Measurements from ENCODE around the gene LRRTM4. TPM values are rescaled to one million over a fixed set of nuclear protein-coding genes. Genes with fewer than 3 reads are reported as not detected.

The LRRTM4 gene
- polyA plus RNA-seq (ENCODE audit: insufficient read length) = 0.58 TPM

DNA sequence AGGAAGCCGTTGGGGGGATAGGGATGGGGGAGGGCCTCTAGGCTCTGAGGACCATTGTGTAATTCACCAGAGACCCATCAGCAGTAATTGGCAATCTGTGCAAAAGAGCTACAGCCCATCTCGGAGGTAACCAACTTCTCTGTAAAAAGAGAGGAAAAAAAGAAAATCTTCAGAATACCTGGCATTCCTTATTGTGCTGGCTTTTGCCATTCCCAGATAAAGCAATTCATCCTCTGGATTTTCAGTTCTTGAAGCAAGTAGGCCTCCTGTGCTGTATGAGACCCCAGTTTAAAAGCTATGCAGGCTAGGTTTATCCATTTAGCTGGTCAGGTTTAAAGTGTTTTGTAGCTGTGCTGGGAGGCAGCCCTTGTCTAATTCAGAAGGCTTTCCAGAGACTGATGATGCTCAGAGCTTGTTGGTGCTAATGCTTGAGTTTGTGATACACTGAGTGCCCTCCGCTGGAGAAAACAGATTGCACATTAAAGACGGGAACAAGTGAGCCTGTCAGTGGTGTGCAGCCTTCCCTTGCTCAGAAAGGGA lies at the start of gene LRRTM4:
Gene LRRTM4, minus strand, starts transcription at position 446 of the 540 bp plus-strand sequence.
- no peak for DNase-seq (ENCODE audit: low read depth)

DNA sequence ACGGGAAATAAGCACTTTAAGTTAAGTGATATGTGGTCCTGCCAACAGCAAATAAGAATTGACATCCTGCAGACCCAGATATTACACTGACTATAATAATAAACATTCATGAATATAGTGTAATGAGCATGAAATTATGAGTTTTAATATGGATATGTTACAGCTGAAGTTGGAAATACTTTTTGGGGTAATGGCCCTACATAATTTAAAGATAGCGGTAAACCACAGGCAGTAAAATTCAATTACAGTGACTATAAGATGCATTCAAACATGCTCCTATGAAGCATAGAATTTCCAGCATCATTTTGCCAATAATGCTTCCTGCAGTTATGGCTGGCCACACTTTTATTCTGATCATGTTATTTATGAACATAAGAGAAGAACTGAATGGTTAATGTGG lies 49.4 kb upstream of the LRRTM4 start:
- DNase-seq (ENCODE audit: low read depth) = no peak

DNA sequence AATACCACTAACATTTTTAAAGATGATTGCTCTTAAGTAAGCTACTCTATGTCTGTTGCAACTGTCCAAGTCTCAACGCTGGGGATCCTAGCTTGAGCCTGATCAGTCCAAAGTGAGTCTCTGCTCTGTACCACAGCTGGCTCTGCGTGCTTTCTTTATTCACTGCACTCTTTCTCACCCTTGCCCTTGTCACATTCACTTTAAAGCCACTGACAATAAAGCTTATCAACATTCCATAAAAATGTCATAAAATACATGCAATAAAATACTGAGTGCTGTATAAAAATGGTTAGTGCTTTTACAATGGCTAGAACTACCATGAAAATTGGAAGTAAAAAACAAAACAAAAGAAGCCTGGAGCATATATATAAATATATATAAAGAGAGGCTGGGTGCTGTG lies 45.5 kb upstream of the LRRTM4 start:
- DNase-seq (ENCODE audit: low read depth) = no peak

DNA sequence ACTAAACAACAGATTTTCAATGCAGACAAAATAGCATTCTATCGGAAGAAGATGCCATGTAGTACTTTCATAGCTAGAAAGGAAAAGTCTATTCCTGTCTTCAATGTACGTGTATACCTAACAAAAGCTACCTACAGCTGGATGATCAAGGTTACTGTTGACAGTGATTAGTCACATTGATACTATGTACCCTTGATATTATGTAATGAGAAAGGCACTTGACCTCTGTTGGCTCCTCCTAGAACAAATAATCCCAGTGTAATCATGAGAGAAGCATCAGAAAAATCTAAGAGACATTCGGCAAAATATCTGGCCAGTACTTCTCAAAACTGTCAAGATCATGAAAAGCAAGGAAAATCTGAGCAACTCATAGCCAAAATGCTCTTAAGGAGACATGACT lies 44.4 kb upstream of the LRRTM4 start:
- DNase-seq (ENCODE audit: low read depth) = no peak

DNA sequence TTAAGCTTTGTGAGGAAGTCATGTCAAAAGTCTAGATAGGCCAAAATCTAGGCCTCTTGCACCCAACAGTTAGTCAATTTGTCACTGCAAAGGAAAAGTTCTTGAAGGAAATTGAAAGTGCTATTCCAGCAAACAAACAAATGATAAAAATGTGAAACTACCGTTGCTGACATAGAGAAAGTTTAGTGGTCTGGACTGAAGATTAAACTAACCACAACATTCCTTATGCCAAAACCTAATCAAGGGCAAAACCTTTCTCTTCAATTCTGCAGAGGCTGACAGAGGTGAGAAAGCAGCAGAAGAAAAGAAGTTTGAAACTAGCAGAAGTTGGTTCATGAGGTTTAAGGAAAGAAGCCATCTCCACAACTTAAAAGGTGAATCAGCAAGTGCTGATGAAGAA lies 44.0 kb upstream of the LRRTM4 start:
- DNase-seq (ENCODE audit: low read depth) = no peak

DNA sequence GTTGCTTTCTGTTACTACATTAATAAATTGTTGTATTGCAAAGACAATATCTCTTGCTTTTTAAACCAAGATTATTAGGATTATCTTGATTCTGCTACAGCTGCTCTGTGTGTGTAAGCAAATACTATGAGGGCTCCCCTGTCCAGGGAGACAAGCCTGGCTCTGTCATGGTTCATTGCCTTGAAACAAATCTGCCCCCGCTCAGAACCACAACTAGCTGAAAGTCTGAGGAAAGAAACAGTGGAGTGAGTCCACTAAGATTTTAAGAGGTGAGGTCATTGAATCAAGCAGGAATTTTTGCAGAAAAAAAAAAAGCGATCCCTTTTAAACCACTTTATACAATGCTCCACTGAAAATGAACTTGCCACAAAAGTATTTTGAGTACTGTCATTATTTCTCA lies 30.8 kb upstream of the LRRTM4 start:
- DNase-seq (ENCODE audit: low read depth) = no peak

DNA sequence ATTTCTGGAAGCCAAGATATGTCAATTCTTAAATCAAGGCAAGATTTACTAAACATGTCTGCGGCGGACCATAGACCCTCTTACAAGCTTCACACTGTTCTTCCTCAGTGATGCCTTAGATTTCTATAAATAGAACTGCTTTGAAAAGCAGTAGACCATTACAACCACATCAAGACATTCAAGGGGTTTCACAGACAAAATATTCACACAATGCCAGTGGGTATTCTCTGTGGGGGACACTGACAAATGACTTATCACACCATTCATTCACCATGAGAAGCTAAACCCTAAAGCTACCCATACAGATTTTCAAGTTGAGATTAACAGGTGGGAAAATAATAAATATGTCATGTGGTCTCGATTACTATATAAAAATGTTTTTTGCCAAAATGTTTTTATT lies 15.9 kb upstream of the LRRTM4 start:
- DNase-seq (ENCODE audit: low read depth) = no peak

DNA sequence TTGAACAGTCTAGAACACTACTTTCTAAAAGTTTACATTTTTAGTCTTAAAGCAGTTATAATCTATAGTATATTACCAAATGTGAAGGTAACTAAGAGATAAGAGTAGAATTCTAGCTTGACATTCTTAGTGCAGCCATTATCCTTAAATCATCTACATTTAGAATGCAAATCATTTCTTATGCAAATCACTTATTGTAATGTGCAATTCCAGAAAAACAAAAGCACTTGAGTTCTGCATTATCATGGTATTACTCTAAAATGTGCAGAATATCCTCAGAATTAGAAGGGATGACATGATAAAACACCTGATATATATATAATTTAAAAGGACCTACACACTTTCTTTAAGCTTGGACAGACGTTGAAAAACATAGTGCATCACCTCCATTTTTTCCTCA lies 712 bp upstream of the LRRTM4 start:
- DNase-seq (ENCODE audit: low read depth) = no peak

DNA sequence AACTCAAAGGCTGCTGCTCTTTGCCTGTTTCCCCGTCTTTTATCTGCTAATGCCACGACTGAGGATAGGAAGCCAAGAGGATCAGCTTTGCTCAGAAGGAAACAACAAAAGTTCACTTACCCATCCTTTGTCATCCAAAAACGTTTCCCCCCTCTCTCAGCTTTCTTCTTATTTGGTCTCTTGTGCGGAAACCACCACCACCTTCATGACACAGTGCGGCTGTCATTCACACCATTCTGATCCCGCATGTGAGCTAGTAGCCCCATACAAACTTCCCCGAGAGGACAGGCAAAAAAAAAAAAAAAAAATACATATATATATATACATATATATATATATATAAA lies 656 bp downstream of the LRRTM4 start:
- no peak for DNase-seq (ENCODE audit: low read depth)

DNA sequence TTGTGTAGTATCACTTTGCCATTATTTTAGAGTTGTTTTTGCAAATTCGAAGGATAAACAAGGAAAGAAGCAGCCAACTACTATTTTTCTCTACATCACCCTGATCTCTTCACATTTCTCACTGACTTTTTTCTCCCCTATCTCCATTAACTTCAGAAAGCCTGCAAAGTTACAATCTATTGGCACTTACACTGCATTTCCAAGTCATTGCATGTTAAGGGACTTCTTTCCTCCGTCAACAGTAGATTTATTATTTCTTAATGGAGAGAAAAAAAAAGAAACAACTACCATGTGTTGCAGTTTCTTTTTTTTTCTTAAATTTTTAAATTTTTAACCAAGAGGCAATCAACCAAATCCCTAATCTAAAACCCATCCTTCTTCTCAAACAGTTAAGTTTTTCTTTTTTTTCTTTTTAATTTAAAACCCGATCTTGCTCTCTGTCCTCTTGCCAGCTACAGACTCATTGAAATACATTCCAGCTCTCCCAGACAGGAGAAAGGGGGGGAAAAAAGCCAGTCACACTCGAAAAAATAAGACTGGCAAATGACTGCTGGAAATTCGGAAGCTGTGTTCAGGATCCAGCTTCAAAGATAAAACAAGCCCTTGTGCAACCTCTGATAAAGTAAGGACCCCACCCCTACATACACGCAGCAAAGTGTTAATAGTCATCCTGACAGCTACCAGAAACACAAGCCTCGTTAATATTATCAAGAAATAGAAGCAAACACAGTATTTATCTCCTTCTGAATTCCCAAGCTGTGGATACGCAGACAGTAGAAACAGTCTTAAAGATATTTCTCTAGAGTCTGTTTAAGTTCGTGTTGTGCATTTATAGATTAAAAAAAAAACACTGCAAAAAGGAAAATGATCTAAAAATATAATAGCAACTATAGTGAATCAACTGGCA lies 1.3 kb downstream of the LRRTM4 start:
- no peak for DNase-seq (ENCODE audit: low read depth)

DNA sequence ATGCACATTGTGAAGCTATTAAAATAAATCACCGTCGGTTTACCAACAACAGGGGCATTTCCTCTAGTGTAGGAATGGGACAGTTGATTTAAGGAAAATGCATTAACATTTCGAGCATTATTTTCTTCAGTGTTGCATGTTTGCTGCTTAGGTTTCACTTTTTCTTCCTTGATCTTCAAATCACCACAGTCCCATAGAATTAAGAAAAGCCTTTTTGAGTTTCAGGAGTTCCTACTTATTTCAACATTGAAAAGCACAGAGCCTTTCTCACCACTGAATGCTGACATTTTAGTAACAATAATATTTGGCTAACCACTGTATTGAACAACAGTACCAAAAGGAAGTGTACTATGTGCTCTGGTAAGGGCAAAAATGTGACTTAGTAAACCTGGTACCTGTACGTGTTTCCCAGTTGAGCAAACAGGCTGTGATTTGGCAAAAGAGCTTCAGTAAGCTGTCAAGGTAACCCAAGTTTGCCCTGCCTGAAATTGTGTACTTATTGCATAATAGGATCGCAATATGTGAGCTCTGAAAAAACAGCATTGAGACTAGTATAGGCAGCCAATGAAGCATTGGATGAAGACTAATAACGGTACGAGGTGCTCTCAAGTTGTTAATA lies 2.2 kb downstream of the LRRTM4 start:
- DNase-seq (ENCODE audit: low read depth) = no peak

DNA sequence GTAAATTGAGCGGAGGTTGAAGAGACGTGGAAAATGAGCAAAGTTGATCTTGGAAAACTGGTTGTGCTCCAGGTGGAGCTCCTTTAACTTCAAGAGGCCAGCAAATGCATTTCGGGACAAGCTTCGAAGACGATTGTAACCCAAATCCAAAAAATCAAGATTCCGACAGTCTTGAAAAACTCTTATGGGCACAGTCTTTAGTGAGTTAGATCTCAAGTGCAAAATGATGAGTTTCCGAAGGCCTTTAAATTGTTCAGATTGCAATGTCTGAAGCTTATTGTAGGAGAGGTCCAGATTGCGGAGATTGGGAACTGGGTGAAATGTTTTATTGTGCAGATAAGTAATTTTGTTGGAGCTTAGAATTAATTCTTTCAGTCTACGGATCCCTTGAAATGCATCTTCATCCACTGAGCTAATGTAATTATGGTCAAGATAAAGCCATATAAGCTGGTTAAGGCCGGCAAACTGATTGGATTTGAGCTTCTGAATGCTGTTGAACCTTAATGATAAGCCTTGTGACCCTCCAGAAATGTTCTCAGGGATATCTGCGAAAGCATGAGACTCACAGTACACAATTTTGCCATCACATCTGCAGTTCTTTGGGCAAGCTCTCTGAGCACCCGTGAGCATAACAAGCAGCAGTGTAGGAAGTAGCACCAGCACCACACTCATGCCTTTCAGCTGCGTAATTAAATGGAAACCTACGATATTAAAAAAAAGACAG lies 2.9 kb downstream of the LRRTM4 start:
- no peak for DNase-seq (ENCODE audit: low read depth)

DNA sequence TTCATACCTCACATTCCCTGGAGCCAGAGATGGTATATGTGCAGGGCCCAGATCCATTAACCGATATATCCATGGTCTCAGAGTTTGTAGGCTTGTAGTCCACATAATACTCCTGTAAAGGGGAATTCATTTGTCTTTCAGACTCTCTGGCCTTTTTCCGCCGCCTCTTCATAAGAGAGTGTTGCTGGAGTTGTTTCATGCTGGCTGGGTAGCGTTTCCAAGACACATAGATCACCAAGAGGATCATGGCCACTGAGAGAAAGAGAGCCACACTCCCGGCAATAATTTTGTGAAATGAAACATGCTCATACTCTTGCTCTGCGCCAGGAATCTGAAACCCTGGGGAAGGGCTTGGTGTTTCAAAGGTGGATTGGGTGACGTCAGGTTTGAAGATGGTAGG lies 3.9 kb downstream of the LRRTM4 start:
- DNase-seq (ENCODE audit: low read depth) = no peak

DNA sequence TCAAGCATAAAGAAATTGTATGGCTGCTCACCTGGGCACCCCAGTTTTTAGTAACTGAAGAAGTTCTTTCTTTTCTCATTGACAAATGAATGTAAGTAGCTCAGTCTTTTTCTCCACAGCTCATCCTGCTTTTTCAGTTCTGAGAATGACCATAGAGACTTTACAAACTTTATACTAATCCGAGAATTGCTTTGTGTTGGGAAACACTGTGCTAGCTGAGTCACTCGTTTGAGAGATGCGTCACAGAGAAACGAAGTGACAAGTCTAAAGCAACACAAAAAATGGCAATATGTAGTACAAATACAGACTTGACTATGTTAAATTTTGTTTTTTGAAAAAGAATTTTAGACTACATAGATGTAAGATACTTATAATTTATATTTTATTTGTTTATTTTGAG lies 9.0 kb downstream of the LRRTM4 start:
- DNase-seq (ENCODE audit: low read depth) = no peak

DNA sequence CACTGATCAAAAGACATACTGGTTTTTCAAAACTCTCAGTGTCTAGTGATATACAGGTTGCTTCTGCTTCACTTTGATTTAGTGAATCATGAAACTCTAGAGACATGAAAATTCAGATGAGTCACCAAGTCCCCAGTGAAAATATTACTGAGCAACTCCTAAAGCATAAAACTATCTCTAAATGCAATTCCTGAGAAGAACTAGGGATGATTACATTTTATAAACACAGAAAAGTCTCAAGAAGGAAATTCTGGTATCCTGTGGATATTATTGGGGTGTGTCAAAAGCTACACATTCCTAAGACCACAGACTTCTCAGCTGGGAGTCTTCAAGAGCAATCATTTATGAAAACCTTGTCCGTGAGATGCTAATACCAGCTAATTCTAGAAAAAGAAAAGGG lies 9.7 kb downstream of the LRRTM4 start:
- no peak for DNase-seq (ENCODE audit: low read depth)

DNA sequence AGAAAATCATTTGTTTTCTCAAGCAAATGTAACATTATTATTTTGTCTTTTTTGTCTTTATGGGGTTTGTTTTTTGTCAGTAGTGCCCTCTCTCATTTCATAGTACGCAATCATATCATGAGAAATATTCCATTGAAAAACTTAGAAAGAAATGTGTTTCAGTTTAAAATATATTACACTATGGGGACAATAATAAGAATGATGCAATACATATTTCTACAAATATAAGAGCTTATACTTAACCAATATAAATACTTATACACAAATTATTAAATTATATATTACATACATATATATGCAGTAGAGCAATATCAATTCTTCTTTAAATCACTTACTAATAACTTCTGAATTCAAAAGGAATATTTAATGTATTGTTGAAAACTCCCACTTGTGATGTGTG lies 13.7 kb downstream of the LRRTM4 start:
- no peak for DNase-seq (ENCODE audit: low read depth)

DNA sequence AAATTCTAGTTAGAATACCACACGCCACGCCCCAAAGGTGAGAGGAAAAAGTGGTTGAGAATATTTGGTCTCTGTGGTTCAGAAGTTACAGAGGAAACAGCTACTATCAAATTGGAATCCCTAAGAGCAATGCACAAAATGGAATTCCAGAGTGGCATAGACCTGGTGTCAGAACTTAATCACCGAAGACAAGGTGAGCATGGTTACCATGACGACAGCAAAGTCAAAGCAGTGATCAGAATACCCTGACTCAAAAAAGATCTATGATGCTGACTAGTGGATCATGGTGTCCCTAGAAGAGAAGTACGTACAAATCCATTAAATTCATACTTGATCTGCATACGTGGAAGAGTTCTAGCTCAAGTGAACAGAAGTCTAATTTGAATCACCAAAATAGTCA lies 14.5 kb downstream of the LRRTM4 start:
- DNase-seq (ENCODE audit: low read depth) = no peak

DNA sequence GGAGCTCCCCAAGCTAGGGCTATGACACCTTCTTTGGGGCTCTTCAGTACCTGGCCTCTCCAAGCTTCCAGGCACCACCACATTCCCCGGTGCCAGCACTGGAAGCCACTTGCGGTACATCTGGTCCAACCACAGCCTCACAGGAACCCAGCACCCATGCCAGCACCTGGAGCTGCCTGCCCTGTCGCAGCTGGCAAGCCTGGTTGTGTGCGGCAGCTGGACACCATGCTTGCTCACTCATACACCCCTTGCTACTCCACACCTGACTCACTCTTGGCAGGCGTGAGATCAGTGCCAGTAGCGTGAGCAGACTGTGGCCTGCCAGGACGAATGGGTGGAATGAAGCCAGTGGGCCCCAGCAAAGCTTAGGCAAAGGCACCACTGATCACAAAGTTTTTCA lies 34.0 kb downstream of the LRRTM4 start:
- no peak for DNase-seq (ENCODE audit: low read depth)

DNA sequence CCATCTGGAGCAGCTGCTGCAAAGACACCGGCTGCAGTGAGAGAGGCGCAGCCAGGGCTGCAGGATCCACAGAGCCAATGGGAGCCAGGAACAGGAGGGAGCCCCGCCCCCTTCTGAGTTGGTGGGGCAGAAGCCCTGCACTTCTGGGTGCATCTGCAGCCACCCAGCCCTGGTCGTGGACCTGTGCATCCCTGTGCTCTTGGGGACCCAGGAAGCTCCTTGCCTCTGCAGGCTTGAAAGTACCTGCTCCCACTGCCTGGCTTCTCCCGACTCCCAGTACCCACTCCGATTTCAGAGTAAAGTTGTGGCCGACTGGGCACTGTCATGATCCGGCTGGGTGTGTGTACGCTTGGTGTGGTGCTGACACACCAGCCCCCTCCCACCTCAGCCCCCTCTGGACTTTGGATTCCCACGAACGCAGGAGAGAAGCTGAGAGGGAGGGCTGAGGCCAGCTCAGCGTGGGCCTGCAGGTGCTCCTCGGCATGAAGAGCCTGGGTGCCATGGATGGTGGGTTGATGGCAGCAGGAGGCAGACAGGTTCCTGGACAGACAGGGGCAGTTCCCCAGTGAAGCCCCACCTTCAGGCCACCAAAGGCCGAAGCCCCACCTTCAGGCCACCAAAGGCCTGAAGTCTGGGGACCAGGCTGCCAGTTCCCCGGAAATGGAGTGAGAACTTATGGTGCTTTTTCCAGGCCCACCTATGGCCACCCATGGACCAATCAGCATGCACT lies 34.9 kb downstream of the LRRTM4 start:
- no peak for DNase-seq (ENCODE audit: low read depth)

DNA sequence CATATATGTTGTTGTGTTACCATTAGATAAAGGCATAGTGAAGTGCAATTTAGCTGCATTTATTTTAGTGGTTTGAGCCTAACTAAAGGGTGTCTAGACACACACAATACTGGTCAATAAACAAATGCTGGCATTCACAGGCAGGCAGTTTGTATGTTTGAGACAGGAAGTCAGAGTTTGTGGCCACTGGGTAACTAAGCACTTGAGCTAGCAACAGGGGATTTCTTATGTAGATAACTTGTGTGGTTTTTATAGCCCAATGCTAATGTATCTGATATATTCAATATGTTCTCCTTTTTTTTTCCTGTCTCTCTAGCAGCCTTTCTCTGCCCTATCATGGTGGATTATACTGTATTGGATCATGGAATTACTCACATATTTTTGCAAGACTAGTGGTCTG lies 38.1 kb downstream of the LRRTM4 start:
- no peak for DNase-seq (ENCODE audit: low read depth)

DNA sequence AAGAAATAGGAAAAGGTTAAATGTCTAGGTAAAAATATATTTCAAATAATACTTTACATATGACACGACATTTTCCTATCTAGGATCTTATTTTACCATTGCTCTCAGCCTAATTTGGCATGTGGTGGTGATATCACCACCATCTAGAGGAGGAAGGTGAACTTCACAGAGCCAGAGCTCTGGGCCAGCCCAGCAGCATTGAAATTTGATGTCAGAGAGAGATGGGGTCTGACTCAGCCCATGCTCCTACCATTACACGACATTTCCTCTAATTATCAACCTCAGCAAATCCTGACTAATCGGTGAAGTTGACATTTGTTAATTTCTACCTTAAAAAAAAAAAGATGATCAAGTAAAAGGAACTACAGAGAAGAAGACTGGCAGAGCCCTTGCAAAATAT lies 42.3 kb downstream of the LRRTM4 start:
- no peak for DNase-seq (ENCODE audit: low read depth)

DNA sequence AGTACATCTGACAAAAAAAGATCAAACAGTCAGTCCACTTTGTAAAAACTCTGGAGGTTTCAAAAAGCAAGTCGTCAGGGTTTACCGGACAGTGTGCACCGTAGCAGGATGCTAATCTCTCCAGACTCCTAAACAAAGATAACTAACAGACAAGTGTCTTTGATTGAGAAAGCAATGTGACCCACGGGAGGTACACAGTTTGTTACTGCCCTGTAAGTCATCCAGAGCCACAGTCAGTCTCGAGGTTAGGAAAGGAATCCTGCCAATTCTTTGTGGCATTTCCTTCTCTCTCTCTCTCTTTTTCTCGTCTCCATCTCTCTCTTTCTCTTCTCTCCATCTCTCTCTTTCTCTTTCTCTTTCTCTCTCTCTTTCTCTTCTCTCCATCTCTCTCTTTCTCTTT lies 42.8 kb downstream of the LRRTM4 start:
- no peak for DNase-seq (ENCODE audit: low read depth)
